Activated T-helper 1 cell treated with anti-CD3 and anti-CD28 coated beads, Interleukin-2, amount 50 U/mL, for 16 hours (primary cell): ENCODE data around the gene SLC38A3.
A peak's percentile ranks its signal among the peaks of the same experiment; 100 is the strongest.

Source experiments
- DNase-seq, 2 donors: peaks; one replicate each; pipeline ENCODE4 v3.0.0-alpha.2; 2020; ENCODE audit warnings: low read depth in 1 of 2, low spot score in 1 of 2

Gene SLC38A3

GRCh38 chr3:50190936-50191660 lies 14.0 kb upstream of the SLC38A3 start, which contains the start of gene GNAT1:
GNAT1 (plus strand) TSS chr3:50191610; CDS start chr3:50191726, 116 bp downstream.
- DNase-seq: no peak

GRCh38 chr3:50192124-50192523 lies 12.9 kb upstream of the SLC38A3 start:
- no peak for DNase-seq

GRCh38 chr3:50192689-50193141 lies 12.4 kb upstream of the SLC38A3 start:
- DNase-seq: peak; percentile 66 to 79

GRCh38 chr3:50193286-50193685 lies 11.8 kb upstream of the SLC38A3 start:
- DNase-seq: no peak

- no peak for DNase-seq
Measured at GRCh38 chr3:50193746-50194127, 11.3 kb upstream of the SLC38A3 start.

GRCh38 chr3:50194128-50194902 lies 10.8 kb upstream of the SLC38A3 start:
- DNase-seq: peak; percentile 69 to 77

- peak in 1 of 2 donors; percentile 15 for DNase-seq
Measured at GRCh38 chr3:50194903-50195500, 10.1 kb upstream of the SLC38A3 start.

- no peak for DNase-seq
Measured at GRCh38 chr3:50195501-50196252, 9.4 kb upstream of the SLC38A3 start.

- DNase-seq: no peak
Measured at GRCh38 chr3:50196253-50196801, 8.7 kb upstream of the SLC38A3 start.

GRCh38 chr3:50201573-50202315 lies 3.3 kb upstream of the SLC38A3 start:
- DNase-seq: no peak

GRCh38 chr3:50202353-50203112 lies 2.5 kb upstream of the SLC38A3 start:
- DNase-seq: no peak

- no peak for DNase-seq
Measured at GRCh38 chr3:50203113-50203808, 1.8 kb upstream of the SLC38A3 start.

- no peak for DNase-seq
Measured at GRCh38 chr3:50203809-50204803, 965 bp upstream of the SLC38A3 start.

GRCh38 chr3:50205413-50206276 lies 574 bp downstream of the SLC38A3 start:
- DNase-seq: no peak

GRCh38 chr3:50207359-50208042 lies 2.4 kb downstream of the SLC38A3 start:
- DNase-seq: no peak

GRCh38 chr3:50208677-50209344 lies 3.7 kb downstream of the SLC38A3 start:
- DNase-seq: no peak
